M059J (cell line): Measurements from ENCODE around the gene NPR1. TPM values are rescaled to one million over a fixed set of nuclear protein-coding genes. Genes with fewer than 3 reads are reported as not detected.
"Not testable (repeated sequence)": the region's sequence is repeated elsewhere in the genome, so short reads cannot be mapped to it uniquely, and the experiment has no call there.

Experiments used
- DNase-seq: peaks from one replicate; pipeline ENCODE4 v3.0.0-alpha.2; 2012; ENCODE audit warnings: low read depth
- total RNA-seq: library from RNA; depleted of rRNA; stranded (reverse); fragments of >200 nt; shearing (Covaris generic); gene quantifications from 2 replicates; pipeline ENCODE4 v1.2.3, GENCODE V29; 2014

The NPR1 gene
- total RNA-seq, 1 experiment from 2014 or later = not detected

GRCh38 chr1:153679337-153680119 is 1.0 kb downstream of the NPR1 start:
- no peak for DNase-seq

GRCh38 chr1:153680120-153680403 is 1.6 kb downstream of the NPR1 start:
- no peak for DNase-seq

GRCh38 chr1:153682730-153683129 is 4.2 kb downstream of the NPR1 start:
- no peak for DNase-seq

- peak; percentile 59 for DNase-seq
Measured at GRCh38 chr1:153683854-153684253, 5.4 kb downstream of the NPR1 start.

GRCh38 chr1:153684892-153685291 is 6.4 kb downstream of the NPR1 start:
- no peak for DNase-seq

- no peak for DNase-seq
Measured at GRCh38 chr1:153685544-153686340, 7.3 kb downstream of the NPR1 start.

GRCh38 chr1:153687346-153688125 is 9.0 kb downstream of the NPR1 start:
- no peak for DNase-seq

- DNase-seq = no peak
Measured at GRCh38 chr1:153688276-153688675, 9.8 kb downstream of the NPR1 start.

GRCh38 chr1:153688736-153689328 is 10.3 kb downstream of the NPR1 start:
- DNase-seq = no peak

- DNase-seq = no peak
Measured at GRCh38 chr1:153693466-153693865, 15.0 kb downstream of the NPR1 start.

- no peak for DNase-seq
Measured at GRCh38 chr1:153696741-153697140, 18.3 kb downstream of the NPR1 start.

- DNase-seq = peak; percentile 46
Measured at GRCh38 chr1:153697191-153698019, 18.9 kb downstream of the NPR1 start.

GRCh38 chr1:153698020-153698922 is 19.8 kb downstream of the NPR1 start:
- no peak for DNase-seq

GRCh38 chr1:153698923-153699714 is 20.6 kb downstream of the NPR1 start:
- DNase-seq = peak; percentile 35

GRCh38 chr1:153699768-153700167 is 21.3 kb downstream of the NPR1 start:
- no peak for DNase-seq

- DNase-seq = peak; percentile 37
Measured at GRCh38 chr1:153705484-153705883, 27.0 kb downstream of the NPR1 start.

- no peak for DNase-seq
Measured at GRCh38 chr1:153711026-153711425, 32.5 kb downstream of the NPR1 start.

- DNase-seq = not testable (repeated sequence)
Measured at GRCh38 chr1:153716211-153716610, 37.7 kb downstream of the NPR1 start.

GRCh38 chr1:153717330-153717729 is 38.8 kb downstream of the NPR1 start:
- DNase-seq = no peak
